Heart left ventricle (tissue), 16 donors: ENCODE measurements around the gene ARMH3. TPM values are rescaled to one million over a fixed set of nuclear protein-coding genes. Genes with fewer than 3 reads are reported as not detected.

ENCODE experiments used
- ATAC-seq, 4 donors: fragments of 200-7000 bp; cut with Tn5 transposase; one replicate each; pipeline ENCODE4 v1.9.1; 2020 to 2022; ENCODE audit warnings: moderate library complexity in 4 of 4, mild to moderate bottlenecking in 3 of 4, moderate number of reproducible peaks in 1 of 4
- DNase-seq, 5 donors: peaks; one replicate each; pipeline ENCODE4 v3.0.0-alpha.2; 2020
- H3K27ac ChIP-seq, 12 donors: fragments of 200-600 bp; sonication (generic) in 4 of 12; one replicate each; pipeline versions ENCODE4 v1.5.0 to v1.8.0; 2016 to 2022; ENCODE audit warnings: mild to moderate bottlenecking in 2 of 12
- H3K27me3 ChIP-seq, 9 donors: fragments of 200-600 bp; sonication (generic) in 2 of 9; one replicate each; pipeline versions ENCODE4 v1.5.1 to v1.8.0; 2016 to 2022; ENCODE audit warnings: mild to moderate bottlenecking in 3 of 9
- H3K36me3 ChIP-seq, 9 donors: fragments of 200-600 bp; sonication (generic) in 2 of 9; one replicate each; pipeline versions ENCODE4 v1.5.0 to v1.8.0; 2018 to 2022; ENCODE audit warnings: mild to moderate bottlenecking in 2 of 9
- H3K4me1 ChIP-seq, 12 donors: fragments of 200-600 bp; sonication (generic) in 4 of 12; one replicate each; pipeline versions ENCODE4 v1.5.0 to v1.8.0; 2016 to 2022; ENCODE audit warnings: mild to moderate bottlenecking in 3 of 12
- H3K4me3 ChIP-seq, 12 donors: fragments of 200-600 bp; sonication (generic) in 4 of 12; one replicate each; pipeline versions ENCODE4 v1.5.0 to v1.8.0; 2017 to 2022; ENCODE audit warnings: mild to moderate bottlenecking in 9 of 12, moderate library complexity in 4 of 12
- H3K9me3 ChIP-seq, 12 donors: fragments of 200-600 bp; sonication (generic) in 4 of 12; one replicate each; pipeline versions ENCODE4 v1.5.0 to v1.8.0; 2016 to 2022; ENCODE audit warnings: mild to moderate bottlenecking in 1 of 12
- CTCF ChIP-seq, 12 donors: fragments of 200-600 bp; sonication (generic) in 4 of 12; IDR thresholded peaks; one replicate each; pipeline versions ENCODE4 v1.5.0 to v1.8.0; 2018 to 2022; ENCODE audit warnings: antibody characterized with exemption in 12 of 12, mild to moderate bottlenecking in 5 of 12
- POLR2A ChIP-seq, 2 donors: fragments of 450-650 bp; IDR thresholded peaks; one replicate each; pipeline ENCODE4 v1.6.1; 2017; ENCODE audit warnings: antibody characterized with exemption in 2 of 2, mild to moderate bottlenecking in 2 of 2, moderate library complexity in 2 of 2
- WGBS, 4 donors: extraction: QIAGEN DNeasy Blood & Tissue Kit in 2 of 4; methylation state at CpG; one replicate each; pipeline versions ENCODE4 v1.1.5 to v1.1.7; 2013 to 2018; 5-methylcytosine and 5-hydroxymethylcytosine counted together
- intact Hi-C, 10 donors: fragments of 100-400 bp; cut with DNase I; formaldehyde crosslinking; loops; one replicate each; pipeline versions ENCODE4 v1.11.1 to v1.14.2; 2022
- polyA plus RNA-seq, 2 donors: library from polyadenylated mRNA; stranded (reverse); fragments of 200-250 nt; gene quantifications; one replicate each; pipeline ENCODE4 v1.2.3, GENCODE V29; 2013
- total RNA-seq, 9 donors: library from RNA; depleted of rRNA in 2 of 9; stranded (reverse); fragments of >200 nt in 2 of 9; fragmentation: NEBNext Ultra II Directional in 3 of 9; extraction: Animal tissue kit (Norgen Biotek cat#: 25700) in 3 of 9; gene quantifications; one replicate each; pipeline versions ENCODE4 v1.1.0 to v1.2.4, GENCODE V29; 2016 to 2023
- donor health status: ischemic (EF 13 %, LVEDD 7.1; RV severe dilation, severe dysfunction).
- donor health status: healthy with polysubstance abuse.
- donor health status: DM: no; HTN: yes; CAD: no.
- donor health status: DM: no; HTN: no; CAD: no.
- donor health status: ischemic (EF 25% LVEDD 6.9; RV normal size, moderate dysfunction).
- donor health status: ischemic (EF 25% LVEDD 5.7; RV mildly dilated, moderate dysfunction).
- donor health status: healthy.
- donor health status: DM: yes; HTN: yes; CAD: no.
- donor health status: ischemic (EF 35%, LVEDD 5.7; RV mildly dilated, moderate dysfunction).
- donor health status: nonischemic (EF 11% LVEDD 7.7; RV severe dilation, severe dysfunction).
- donor health status: DM: yes; HTN: yes; CAD: no.
- donor health status: PGD.
- donor health status: ischemic (EF 29% LVEDD 5.4; RV normal size, mild dysfunction).
- donor health status: nonischemic (EF 23%, LVEDD 6.1; RV moderate dilation, normal function).

Gene ARMH3
- total and polyA plus RNA-seq, 11 donors = 28.5 to 84.2 (median 43.9) TPM

- Histone ChIP-seq H3K4me3 (no peak overlapping the region), H3K27ac (no peak overlapping the region), H3K36me3 (peaks cover 0 to 31% (median 3%) of the 10 kb centered on the region in 9 donors), H3K9me3 (no peaks in the 10 kb centered on the region), H3K4me1 (peaks cover 0 to 27% (median 7%) of the 10 kb centered on the region in 12 donors), H3K27me3 (no peaks in the 10 kb centered on the region)
- intact Hi-C loops = no loop called here
- DNase-seq = no peak
- no peak for TF ChIP-seq CTCF (IDR thresholded peaks at IDR 0.05)
- TF ChIP-seq POLR2A (IDR thresholded peaks at IDR 0.05) = no peak
- WGBS, 4 donors = 94 to 99% (median 98%) methylated on average over 2 of the region's 2 CpGs
- no peak for ATAC-seq
These were observed 150.7 kb downstream of the ARMH3 start for GRCh38 chr10:101905251-101905650.

- ATAC-seq = peak in 3 of 4 donors; percentile 40 to 62 (median 52)
These were observed 152.0 kb downstream of the ARMH3 start for GRCh38 chr10:101903827-101904550.

GRCh38 chr10:101902820-101903145, 153.2 kb downstream of the ARMH3 start:
- Histone ChIP-seq H3K4me1 (peaks cover 0 to 46% (median 12%) of the 10 kb centered on the region in 12 donors), H3K27me3 (no peaks in the 10 kb centered on the region), H3K36me3 (peaks cover 0 to 31% (median 3%) of the 10 kb centered on the region in 9 donors), H3K4me3 (no peak overlapping the region), H3K9me3 (no peaks in the 10 kb centered on the region), H3K27ac (no peak overlapping the region)
- no peak for ATAC-seq
- intact Hi-C loops = loop anchor here in 1 of 10 donors (5.0 kb wide), 1 partner anchor 35 kb away; no protein-coding TSS in a partner anchor
- TF ChIP-seq CTCF (IDR thresholded peaks at IDR 0.05) = no peak
- TF ChIP-seq POLR2A (IDR thresholded peaks at IDR 0.05) = no peak
- no peak for DNase-seq
- 95 to 98% (median 96%) methylated on average over 4 of the region's 4 CpGs for WGBS, 4 donors

More at GRCh38 chr10:101903827-101904550, 152.0 kb downstream of the ARMH3 start:
- no peaks in the 10 kb centered on the region for H3K27me3 ChIP-seq
- no peaks in the 10 kb centered on the region for H3K9me3 ChIP-seq
- H3K36me3 ChIP-seq = peaks cover 0 to 31% (median 3%) of the 10 kb centered on the region in 9 donors
- intact Hi-C loops = loop anchor here in 1 of 10 donors (5.0 kb wide), 1 partner anchor 33 kb away; no protein-coding TSS in a partner anchor
- TF ChIP-seq POLR2A (IDR thresholded peaks at IDR 0.05) (no peak), CTCF (IDR thresholded peaks at IDR 0.05) (no peak)
- no peak overlapping the region for H3K27ac ChIP-seq
- peaks cover 0 to 35% (median 8%) of the 10 kb centered on the region in 12 donors for H3K4me1 ChIP-seq
- 60 to 79% (median 74%) methylated on average over 7 of the region's 7 CpGs for WGBS, 4 donors
- no peak overlapping the region for H3K4me3 ChIP-seq
- no peak for DNase-seq

- H3K4me1 ChIP-seq = peaks cover 0 to 52% (median 15%) of the 10 kb centered on the region in 12 donors
- intact Hi-C loops = loop anchor here in 1 of 10 donors (5.0 kb wide), 1 partner anchor 35 kb away; no protein-coding TSS in a partner anchor
These were observed 153.7 kb downstream of the ARMH3 start for GRCh38 chr10:101902032-101902819.

More at GRCh38 chr10:101902032-101902819, 153.7 kb downstream of the ARMH3 start:
- 91 to 94% (median 92%) methylated on average over 7 of the region's 7 CpGs for WGBS, 4 donors
- Histone ChIP-seq H3K36me3 (peaks cover 0 to 31% (median 3%) of the 10 kb centered on the region in 9 donors), H3K4me3 (no peak overlapping the region), H3K27me3 (no peaks in the 10 kb centered on the region), H3K27ac (no peak overlapping the region), H3K9me3 (no peaks in the 10 kb centered on the region)
- TF ChIP-seq POLR2A (IDR thresholded peaks at IDR 0.05) (no peak), CTCF (IDR thresholded peaks at IDR 0.05) (no peak)
- ATAC-seq = no peak
- DNase-seq = no peak
